ENCODE results near the gene DOCK9. TPM values are rescaled to one million over a fixed set of nuclear protein-coding genes. Genes with fewer than 3 reads are reported as not detected.

Gene DOCK9
- total RNA-seq, 1 experiment from 2014 or later: 6.7 TPM

- H3K4me2 ChIP-seq (ENCODE audit: low read depth, low read length, poor library complexity, severe bottlenecking): no peak overlapping the region
These were observed 8.5 kb upstream of the DOCK9 start for GRCh38 chr13:98986226-98986846.

GRCh38 chr13:98985591-98985990, 7.7 kb upstream of the DOCK9 start:
- no peak overlapping the region for H3K27ac ChIP-seq (ENCODE audit: low read length)
- no peak overlapping the region for H3K4me2 ChIP-seq (ENCODE audit: low read depth, low read length, poor library complexity, severe bottlenecking)
- no peak overlapping the region for H3K4me3 ChIP-seq (ENCODE audit: low read length)
- no peak overlapping the region for H3K9ac ChIP-seq (ENCODE audit: low read length)
- no peaks in the 10 kb centered on the region for H3K79me2 ChIP-seq (ENCODE audit: low read length)
- H3K9me2 ChIP-seq (replicated peaks; ENCODE audit: insufficient read depth, low read length): no peaks in the 10 kb centered on the region
- H2AFZ ChIP-seq (ENCODE audit: low read length): no peak overlapping the region
- no peaks in the 10 kb centered on the region for H3K27me3 ChIP-seq (ENCODE audit: low read length)
- no peaks in the 10 kb centered on the region for H3K36me3 ChIP-seq (ENCODE audit: insufficient read depth, low read length)
- H4K20me1 ChIP-seq (ENCODE audit: insufficient read depth, low read depth, low read length): no peaks in the 10 kb centered on the region
- H3K9me3 ChIP-seq (ENCODE audit: low read length): no peaks in the 10 kb centered on the region
- no peak for DNase-seq
- H3K4me1 ChIP-seq (ENCODE audit: low read length): no peaks in the 10 kb centered on the region

More at GRCh38 chr13:98986226-98986846, 8.5 kb upstream of the DOCK9 start:
- H3K9me3 ChIP-seq (ENCODE audit: low read length): no peaks in the 10 kb centered on the region
- H3K27me3 ChIP-seq (ENCODE audit: low read length): no peaks in the 10 kb centered on the region
- no peak overlapping the region for H2AFZ ChIP-seq (ENCODE audit: low read length)
- no peaks in the 10 kb centered on the region for H3K4me1 ChIP-seq (ENCODE audit: low read length)
- no peaks in the 10 kb centered on the region for H3K79me2 ChIP-seq (ENCODE audit: low read length)
- no peak overlapping the region for H3K4me3 ChIP-seq (ENCODE audit: low read length)
- H3K9ac ChIP-seq (ENCODE audit: low read length): no peak overlapping the region
- H4K20me1 ChIP-seq (ENCODE audit: insufficient read depth, low read depth, low read length): no peaks in the 10 kb centered on the region
- no peaks in the 10 kb centered on the region for H3K9me2 ChIP-seq (replicated peaks; ENCODE audit: insufficient read depth, low read length)
- no peak for DNase-seq
- no peak overlapping the region for H3K27ac ChIP-seq (ENCODE audit: low read length)
- H3K36me3 ChIP-seq (ENCODE audit: insufficient read depth, low read length): no peaks in the 10 kb centered on the region

GRCh38 chr13:98984983-98985382, 7.1 kb upstream of the DOCK9 start:
- no peaks in the 10 kb centered on the region for H3K79me2 ChIP-seq (ENCODE audit: low read length)
- H3K36me3 ChIP-seq (ENCODE audit: insufficient read depth, low read length): no peaks in the 10 kb centered on the region
- no peaks in the 10 kb centered on the region for H3K9me2 ChIP-seq (replicated peaks; ENCODE audit: insufficient read depth, low read length)
- H3K27me3 ChIP-seq (ENCODE audit: low read length): no peaks in the 10 kb centered on the region
- H4K20me1 ChIP-seq (ENCODE audit: insufficient read depth, low read depth, low read length): no peaks in the 10 kb centered on the region
- no peak overlapping the region for H3K9ac ChIP-seq (ENCODE audit: low read length)
- DNase-seq: no peak
- no peak overlapping the region for H2AFZ ChIP-seq (ENCODE audit: low read length)
- H3K4me1 ChIP-seq (ENCODE audit: low read length): no peaks in the 10 kb centered on the region
- H3K4me2 ChIP-seq (ENCODE audit: low read depth, low read length, poor library complexity, severe bottlenecking): no peak overlapping the region
- H3K27ac ChIP-seq (ENCODE audit: low read length): no peak overlapping the region
- no peaks in the 10 kb centered on the region for H3K9me3 ChIP-seq (ENCODE audit: low read length)
- H3K4me3 ChIP-seq (ENCODE audit: low read length): no peak overlapping the region

GRCh38 chr13:98984118-98984517, 6.3 kb upstream of the DOCK9 start:
- no peak for DNase-seq
- Histone ChIP-seq H3K9me2 (replicated peaks; ENCODE audit: insufficient read depth, low read length) (no peaks in the 10 kb centered on the region), H3K27me3 (ENCODE audit: low read length) (no peaks in the 10 kb centered on the region), H3K4me3 (ENCODE audit: low read length) (no peak overlapping the region), H3K79me2 (ENCODE audit: low read length) (no peaks in the 10 kb centered on the region), H2AFZ (ENCODE audit: low read length) (no peak overlapping the region), H3K36me3 (ENCODE audit: insufficient read depth, low read length) (no peaks in the 10 kb centered on the region), H3K9me3 (ENCODE audit: low read length) (no peaks in the 10 kb centered on the region), H3K4me1 (ENCODE audit: low read length) (no peaks in the 10 kb centered on the region), H4K20me1 (ENCODE audit: insufficient read depth, low read depth, low read length) (no peaks in the 10 kb centered on the region), H3K27ac (ENCODE audit: low read length) (no peak overlapping the region), H3K9ac (ENCODE audit: low read length) (no peak overlapping the region), H3K4me2 (ENCODE audit: low read depth, low read length, poor library complexity, severe bottlenecking) (no peak overlapping the region)

GRCh38 chr13:98983182-98983581, 5.3 kb upstream of the DOCK9 start:
- no peaks in the 10 kb centered on the region for H3K4me1 ChIP-seq (ENCODE audit: low read length)
- no peak overlapping the region for H3K9ac ChIP-seq (ENCODE audit: low read length)
- no peak overlapping the region for H3K4me3 ChIP-seq (ENCODE audit: low read length)
- no peak overlapping the region for H3K27ac ChIP-seq (ENCODE audit: low read length)
- no peak for DNase-seq
- H3K9me3 ChIP-seq (ENCODE audit: low read length): no peaks in the 10 kb centered on the region
- H4K20me1 ChIP-seq (ENCODE audit: insufficient read depth, low read depth, low read length): no peaks in the 10 kb centered on the region
- H3K79me2 ChIP-seq (ENCODE audit: low read length): no peaks in the 10 kb centered on the region
- no peaks in the 10 kb centered on the region for H3K27me3 ChIP-seq (ENCODE audit: low read length)
- no peaks in the 10 kb centered on the region for H3K9me2 ChIP-seq (replicated peaks; ENCODE audit: insufficient read depth, low read length)
- no peak overlapping the region for H2AFZ ChIP-seq (ENCODE audit: low read length)
- H3K36me3 ChIP-seq (ENCODE audit: insufficient read depth, low read length): no peaks in the 10 kb centered on the region
- no peak overlapping the region for H3K4me2 ChIP-seq (ENCODE audit: low read depth, low read length, poor library complexity, severe bottlenecking)

- Histone ChIP-seq H2AFZ (ENCODE audit: low read length) (no peak overlapping the region), H3K9me2 (replicated peaks; ENCODE audit: insufficient read depth, low read length) (no peaks in the 10 kb centered on the region), H3K36me3 (ENCODE audit: insufficient read depth, low read length) (no peaks in the 10 kb centered on the region), H3K27ac (ENCODE audit: low read length) (no peak overlapping the region), H4K20me1 (ENCODE audit: insufficient read depth, low read depth, low read length) (0 out of 2 replicates have a peak, but pooled peaks cover 4% of the 10 kb centered on the region), H3K9ac (ENCODE audit: low read length) (no peak overlapping the region), H3K4me3 (ENCODE audit: low read length) (no peak overlapping the region), H3K27me3 (ENCODE audit: low read length) (no peaks in the 10 kb centered on the region), H3K9me3 (ENCODE audit: low read length) (no peaks in the 10 kb centered on the region), H3K4me2 (ENCODE audit: low read depth, low read length, poor library complexity, severe bottlenecking) (no peak overlapping the region), H3K4me1 (ENCODE audit: low read length) (no peaks in the 10 kb centered on the region), H3K79me2 (ENCODE audit: low read length) (no peaks in the 10 kb centered on the region)
- DNase-seq: no peak
These were observed 3.7 kb upstream of the DOCK9 start for GRCh38 chr13:98981369-98982080.

- no peak for DNase-seq
- Histone ChIP-seq H3K9me2 (replicated peaks; ENCODE audit: insufficient read depth, low read length) (no peaks in the 10 kb centered on the region), H3K4me2 (ENCODE audit: low read depth, low read length, poor library complexity, severe bottlenecking) (no peak overlapping the region), H3K9ac (ENCODE audit: low read length) (no peak overlapping the region), H4K20me1 (ENCODE audit: insufficient read depth, low read depth, low read length) (0 out of 2 replicates have a peak, but pooled peaks cover 8% of the 10 kb centered on the region), H3K4me1 (ENCODE audit: low read length) (peaks cover 7% of the 10 kb centered on the region; the same call in 1 of the 2 replicates), H3K9me3 (ENCODE audit: low read length) (no peaks in the 10 kb centered on the region), H3K27ac (ENCODE audit: low read length) (no peak overlapping the region), H3K79me2 (ENCODE audit: low read length) (no peaks in the 10 kb centered on the region), H3K4me3 (ENCODE audit: low read length) (no peak overlapping the region), H3K27me3 (ENCODE audit: low read length) (no peaks in the 10 kb centered on the region), H3K36me3 (ENCODE audit: insufficient read depth, low read length) (no peaks in the 10 kb centered on the region), H2AFZ (ENCODE audit: low read length) (no peak overlapping the region)
These were observed 1.3 kb upstream of the DOCK9 start for GRCh38 chr13:98979012-98979660.

- H3K9me3 ChIP-seq (ENCODE audit: low read length): no peaks in the 10 kb centered on the region
- no peak for DNase-seq
- no peaks in the 10 kb centered on the region for H3K79me2 ChIP-seq (ENCODE audit: low read length)
- H3K4me3 ChIP-seq (ENCODE audit: low read length): no peak overlapping the region
- no peaks in the 10 kb centered on the region for H3K27me3 ChIP-seq (ENCODE audit: low read length)
- H3K9me2 ChIP-seq (replicated peaks; ENCODE audit: insufficient read depth, low read length): no peaks in the 10 kb centered on the region
- H4K20me1 ChIP-seq (ENCODE audit: insufficient read depth, low read depth, low read length): 0 out of 2 replicates have a peak, but pooled peaks cover 8% of the 10 kb centered on the region
- no peaks in the 10 kb centered on the region for H3K36me3 ChIP-seq (ENCODE audit: insufficient read depth, low read length)
- peaks cover 7% of the 10 kb centered on the region; the same call in 1 of the 2 replicates for H3K4me1 ChIP-seq (ENCODE audit: low read length)
- no peak overlapping the region for H2AFZ ChIP-seq (ENCODE audit: low read length)
- H3K9ac ChIP-seq (ENCODE audit: low read length): no peak overlapping the region
- H3K4me2 ChIP-seq (ENCODE audit: low read depth, low read length, poor library complexity, severe bottlenecking): no peak overlapping the region
- no peak overlapping the region for H3K27ac ChIP-seq (ENCODE audit: low read length)
These were observed 416 bp upstream of the DOCK9 start for GRCh38 chr13:98978280-98978679.

Data from Karpas-422 (cell line).